ENCODE data around the gene BCAS1.

DNA sequence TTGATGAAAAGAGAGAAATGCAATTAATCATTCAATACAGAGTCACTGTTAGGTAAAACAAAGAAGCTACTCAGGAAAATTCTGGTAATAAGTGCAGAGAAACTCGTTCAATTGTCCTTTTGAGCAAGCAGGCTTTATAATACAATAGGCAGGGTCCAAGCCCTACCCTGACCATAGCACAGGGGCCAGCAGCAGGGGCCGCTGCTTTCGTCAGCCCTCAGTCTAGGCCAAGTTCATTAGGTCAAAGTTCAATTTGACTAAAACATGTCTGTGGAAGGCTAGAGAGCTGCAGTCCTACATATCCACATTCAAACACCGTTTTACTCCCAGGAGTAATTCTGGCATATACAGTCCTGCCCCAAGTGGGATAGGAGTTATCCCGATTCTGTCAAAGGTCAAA, 94.6 kb downstream of the BCAS1 start:
- TF ChIP-seq, protein P1, sequence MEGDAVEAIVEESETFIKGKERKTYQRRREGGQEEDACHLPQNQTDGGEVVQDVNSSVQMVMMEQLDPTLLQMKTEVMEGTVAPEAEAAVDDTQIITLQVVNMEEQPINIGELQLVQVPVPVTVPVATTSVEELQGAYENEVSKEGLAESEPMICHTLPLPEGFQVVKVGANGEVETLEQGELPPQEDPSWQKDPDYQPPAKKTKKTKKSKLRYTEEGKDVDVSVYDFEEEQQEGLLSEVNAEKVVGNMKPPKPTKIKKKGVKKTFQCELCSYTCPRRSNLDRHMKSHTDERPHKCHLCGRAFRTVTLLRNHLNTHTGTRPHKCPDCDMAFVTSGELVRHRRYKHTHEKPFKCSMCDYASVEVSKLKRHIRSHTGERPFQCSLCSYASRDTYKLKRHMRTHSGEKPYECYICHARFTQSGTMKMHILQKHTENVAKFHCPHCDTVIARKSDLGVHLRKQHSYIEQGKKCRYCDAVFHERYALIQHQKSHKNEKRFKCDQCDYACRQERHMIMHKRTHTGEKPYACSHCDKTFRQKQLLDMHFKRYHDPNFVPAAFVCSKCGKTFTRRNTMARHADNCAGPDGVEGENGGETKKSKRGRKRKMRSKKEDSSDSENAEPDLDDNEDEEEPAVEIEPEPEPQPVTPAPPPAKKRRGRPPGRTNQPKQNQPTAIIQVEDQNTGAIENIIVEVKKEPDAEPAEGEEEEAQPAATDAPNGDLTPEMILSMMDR (IDR thresholded peaks at IDR 0.05; ENCODE audit: insufficient read depth, low read length), result no peak
- no peak for TF ChIP-seq POLR2AphosphoS5 (IDR thresholded peaks at IDR 0.05; ENCODE audit: low read depth)
